HG03196 (cell line): ENCODE results near the gene FILIP1L.
A peak's percentile ranks its signal among the peaks of the same experiment; 100 is the strongest.

Experiments
- ATAC-seq: cut with Tn5 transposase; IDR thresholded peaks from one replicate; pipeline ENCODE4 v1.9.1; 2021; ENCODE audit not compliant: unreplicated experiment

The FILIP1L gene

GRCh38 chr3:99900248-99900647, 214.1 kb downstream of the FILIP1L start:
- no peak for ATAC-seq

GRCh38 chr3:99899603-99900002, 214.7 kb downstream of the FILIP1L start:
- ATAC-seq = no peak

GRCh38 chr3:99896482-99896881, 217.8 kb downstream of the FILIP1L start:
- ATAC-seq = no peak

GRCh38 chr3:99895703-99896441, 218.4 kb downstream of the FILIP1L start:
- no peak for ATAC-seq

GRCh38 chr3:99895131-99895696, 219.1 kb downstream of the FILIP1L start:
- ATAC-seq = no peak

GRCh38 chr3:99892332-99892731, 222.0 kb downstream of the FILIP1L start:
- no peak for ATAC-seq

- ATAC-seq = no peak
These were observed 222.6 kb downstream of the FILIP1L start for GRCh38 chr3:99891610-99892285.

- ATAC-seq = no peak
These were observed 228.4 kb downstream of the FILIP1L start for GRCh38 chr3:99885851-99886250.

- ATAC-seq = no peak
These were observed 229.2 kb downstream of the FILIP1L start for GRCh38 chr3:99885085-99885484.

GRCh38 chr3:99884484-99884883, 229.8 kb downstream of the FILIP1L start:
- no peak for ATAC-seq

- ATAC-seq = no peak
These were observed 230.6 kb downstream of the FILIP1L start for GRCh38 chr3:99883693-99884092.

- ATAC-seq = no peak
These were observed 231.2 kb downstream of the FILIP1L start for GRCh38 chr3:99883138-99883461.

- no peak for ATAC-seq
These were observed 231.7 kb downstream of the FILIP1L start for GRCh38 chr3:99882436-99883137.

- ATAC-seq = no peak
These were observed 233.2 kb downstream of the FILIP1L start for GRCh38 chr3:99881121-99881524.

- ATAC-seq = no peak
These were observed 235.0 kb downstream of the FILIP1L start for GRCh38 chr3:99879275-99879674.

- ATAC-seq = peak; percentile 48
These were observed 236.3 kb downstream of the FILIP1L start for GRCh38 chr3:99878005-99878404.

- no peak for ATAC-seq
These were observed 237.2 kb downstream of the FILIP1L start for GRCh38 chr3:99877031-99877579.

- ATAC-seq = peak; percentile 81
These were observed 238.1 kb downstream of the FILIP1L start for GRCh38 chr3:99875929-99876841.

- ATAC-seq = no peak
These were observed 238.7 kb downstream of the FILIP1L start for GRCh38 chr3:99875581-99875928.

GRCh38 chr3:99874237-99875002, 239.9 kb downstream of the FILIP1L start:
- ATAC-seq = no peak
